Measurements from ENCODE around the gene PCBP4. TPM values are rescaled to one million over a fixed set of nuclear protein-coding genes. Genes with fewer than 3 reads are reported as not detected.

The PCBP4 gene
- polyA plus RNA-seq, 1 donor = 48.8 TPM

- Histone ChIP-seq H3K36me3 (ENCODE audit: control insufficient read depth, insufficient read depth, low read length) (peaks cover 2% of the 10 kb centered on the region), H3K27ac (ENCODE audit: low read length) (no peak overlapping the region), H3K4me1 (ENCODE audit: control insufficient read depth, insufficient read depth, low read length) (peaks cover 13% of the 10 kb centered on the region), H3K4me3 (ENCODE audit: low read length) (no peak overlapping the region), H3K9me3 (ENCODE audit: control insufficient read depth, low read depth, low read length) (no peaks in the 10 kb centered on the region), H3K27me3 (ENCODE audit: control insufficient read depth, insufficient read depth, low read length) (no peaks in the 10 kb centered on the region)
- WGBS (ENCODE audit: insufficient coverage, low lambda C conversion rate) = no CpG with 5 or more reads among the region's 18 CpGs
- no peak for DNase-seq
Observed at GRCh38 chr3:51945031-51945840, 22.0 kb downstream of the PCBP4 start.

- Histone ChIP-seq H3K4me1 (ENCODE audit: control insufficient read depth, insufficient read depth, low read length) (peaks cover 14% of the 10 kb centered on the region), H3K9me3 (ENCODE audit: control insufficient read depth, low read depth, low read length) (no peaks in the 10 kb centered on the region), H3K36me3 (ENCODE audit: control insufficient read depth, insufficient read depth, low read length) (peaks cover 2% of the 10 kb centered on the region), H3K4me3 (ENCODE audit: low read length) (no peak overlapping the region), H3K27ac (ENCODE audit: low read length) (no peak overlapping the region), H3K27me3 (ENCODE audit: control insufficient read depth, insufficient read depth, low read length) (no peaks in the 10 kb centered on the region)
- DNase-seq = no peak
- 83% methylated on average over 1 of the region's 11 CpGs for WGBS (ENCODE audit: insufficient coverage, low lambda C conversion rate)
Observed at GRCh38 chr3:51944451-51945021, 22.7 kb downstream of the PCBP4 start.

- peaks cover 8% of the 10 kb centered on the region for H3K36me3 ChIP-seq (ENCODE audit: control insufficient read depth, insufficient read depth, low read length)
- H3K4me1 ChIP-seq (ENCODE audit: control insufficient read depth, insufficient read depth, low read length) = peaks cover 14% of the 10 kb centered on the region
- H3K4me3 ChIP-seq (ENCODE audit: low read length) = no peak overlapping the region
- H3K9me3 ChIP-seq (ENCODE audit: control insufficient read depth, low read depth, low read length) = no peaks in the 10 kb centered on the region
- no peaks in the 10 kb centered on the region for H3K27me3 ChIP-seq (ENCODE audit: control insufficient read depth, insufficient read depth, low read length)
- H3K27ac ChIP-seq (ENCODE audit: low read length) = no peak overlapping the region
- no peak for DNase-seq
- WGBS (ENCODE audit: insufficient coverage, low lambda C conversion rate) = no CpG with 5 or more reads among the region's 21 CpGs
Observed at GRCh38 chr3:51943451-51944391, 23.5 kb downstream of the PCBP4 start.

- Histone ChIP-seq H3K4me1 (ENCODE audit: control insufficient read depth, insufficient read depth, low read length) (peaks cover 14% of the 10 kb centered on the region), H3K4me3 (ENCODE audit: low read length) (peak overlapping the region; percentile 40), H3K9me3 (ENCODE audit: control insufficient read depth, low read depth, low read length) (no peaks in the 10 kb centered on the region), H3K27me3 (ENCODE audit: control insufficient read depth, insufficient read depth, low read length) (no peaks in the 10 kb centered on the region), H3K27ac (ENCODE audit: low read length) (peak overlapping the region; percentile 72), H3K36me3 (ENCODE audit: control insufficient read depth, insufficient read depth, low read length) (peaks cover 17% of the 10 kb centered on the region)
- WGBS (ENCODE audit: insufficient coverage, low lambda C conversion rate) = no CpG with 5 or more reads among the region's 17 CpGs
- DNase-seq = peak; percentile 72 to 86
Observed at GRCh38 chr3:51942603-51943450, 24.4 kb downstream of the PCBP4 start.

- peak within 1 kb of the TSS; percentile 72 for H3K27ac ChIP-seq (ENCODE audit: low read length)
- peak within 1 kb of the TSS; percentile 90 for H3K4me3 ChIP-seq (ENCODE audit: low read length)
- DNase-seq = peak; percentile 100
- no CpG with 5 or more reads among the region's 67 CpGs for WGBS (ENCODE audit: insufficient coverage, low lambda C conversion rate)
- H3K9me3 ChIP-seq (ENCODE audit: control insufficient read depth, low read depth, low read length) = no peaks in the 10 kb centered on the region
- H3K4me1 ChIP-seq (ENCODE audit: control insufficient read depth, insufficient read depth, low read length) = peaks cover 14% of the 10 kb centered on the region
- no peaks in the 10 kb centered on the region for H3K27me3 ChIP-seq (ENCODE audit: control insufficient read depth, insufficient read depth, low read length)
- peaks cover 25% of the 10 kb centered on the region for H3K36me3 ChIP-seq (ENCODE audit: control insufficient read depth, insufficient read depth, low read length)
Observed at GRCh38 chr3:51941798-51942602, 25.3 kb downstream of the PCBP4 start, which contains the start of the genes PARP3 and RRP9. PARP3 (plus strand) TSS chr3:51942363; CDS start chr3:51943356, 993 bp downstream. RRP9 (minus strand) TSS chr3:51941904; CDS start chr3:51941867, 37 bp downstream.

- no CpG with 5 or more reads among the region's 20 CpGs for WGBS (ENCODE audit: insufficient coverage, low lambda C conversion rate)
- Histone ChIP-seq H3K27ac (ENCODE audit: low read length) (peak overlapping the region; percentile 36), H3K9me3 (ENCODE audit: control insufficient read depth, low read depth, low read length) (no peaks in the 10 kb centered on the region), H3K27me3 (ENCODE audit: control insufficient read depth, insufficient read depth, low read length) (no peaks in the 10 kb centered on the region), H3K4me3 (ENCODE audit: low read length) (peak overlapping the region; percentile 90), H3K36me3 (ENCODE audit: control insufficient read depth, insufficient read depth, low read length) (peaks cover 31% of the 10 kb centered on the region), H3K4me1 (ENCODE audit: control insufficient read depth, insufficient read depth, low read length) (peaks cover 14% of the 10 kb centered on the region)
- no peak for DNase-seq
Observed at GRCh38 chr3:51941463-51941797, 25.8 kb downstream of the PCBP4 start.

- DNase-seq = no peak
- H3K27ac ChIP-seq (ENCODE audit: low read length) = no peak overlapping the region
Observed at GRCh38 chr3:51940648-51941462, 26.4 kb downstream of the PCBP4 start.

GRCh38 chr3:51938780-51939425 lies 28.4 kb downstream of the PCBP4 start:
- no peaks in the 10 kb centered on the region for H3K9me3 ChIP-seq (ENCODE audit: control insufficient read depth, low read depth, low read length)
- peaks cover 14% of the 10 kb centered on the region for H3K4me1 ChIP-seq (ENCODE audit: control insufficient read depth, insufficient read depth, low read length)
- 70% methylated on average over 2 of the region's 9 CpGs for WGBS (ENCODE audit: insufficient coverage, low lambda C conversion rate)
- H3K27ac ChIP-seq (ENCODE audit: low read length) = no peak overlapping the region
- peaks cover 53% of the 10 kb centered on the region for H3K36me3 ChIP-seq (ENCODE audit: control insufficient read depth, insufficient read depth, low read length)
- no peak overlapping the region for H3K4me3 ChIP-seq (ENCODE audit: low read length)
- H3K27me3 ChIP-seq (ENCODE audit: control insufficient read depth, insufficient read depth, low read length) = no peaks in the 10 kb centered on the region
- no peak for DNase-seq

More at GRCh38 chr3:51940648-51941462, 26.4 kb downstream of the PCBP4 start:
- Histone ChIP-seq H3K4me1 (ENCODE audit: control insufficient read depth, insufficient read depth, low read length) (peaks cover 14% of the 10 kb centered on the region), H3K4me3 (ENCODE audit: low read length) (peak overlapping the region; percentile 90), H3K27me3 (ENCODE audit: control insufficient read depth, insufficient read depth, low read length) (no peaks in the 10 kb centered on the region), H3K36me3 (ENCODE audit: control insufficient read depth, insufficient read depth, low read length) (peaks cover 35% of the 10 kb centered on the region), H3K9me3 (ENCODE audit: control insufficient read depth, low read depth, low read length) (no peaks in the 10 kb centered on the region)
- 67% methylated on average over 1 of the region's 13 CpGs for WGBS (ENCODE audit: insufficient coverage, low lambda C conversion rate)

Data from large intestine (tissue), 3 donors.